ENCODE data around the gene ZNF584. TPM values are rescaled to one million over a fixed set of nuclear protein-coding genes. Genes with fewer than 3 reads are reported as not detected.
"Not testable (repeated sequence)": the region's sequence is repeated elsewhere in the genome, so short reads cannot be mapped to it uniquely, and the experiment has no call there.

ZNF584 gene
- total RNA-seq, 1 donor from 2014 or later: 12.1 TPM

GRCh38 chr19:58400316-58400915 is 8.0 kb upstream of the ZNF584 start:
- Mint-ChIP-seq H3K9me3 (ENCODE audit: unreplicated experiment) (no peaks in the 10 kb centered on the region), H3K27ac (ENCODE audit: unreplicated experiment) (peak overlapping the region; percentile 76), H3K36me3 (ENCODE audit: unreplicated experiment) (no peaks in the 10 kb centered on the region), H3K4me3 (ENCODE audit: unreplicated experiment) (peak overlapping the region; percentile 85), H3K4me1 (ENCODE audit: unreplicated experiment) (peaks cover 13% of the 10 kb centered on the region), H3K27me3 (ENCODE audit: unreplicated experiment) (no peaks in the 10 kb centered on the region)
- no peak for TF ChIP-seq CTCF (IDR thresholded peaks at IDR 0.05)
- DNase-seq (ENCODE audit: extremely low spot score, unreplicated experiment): no peak

GRCh38 chr19:58400916-58401839 is 7.3 kb upstream of the ZNF584 start:
- Mint-ChIP-seq H3K27ac (ENCODE audit: unreplicated experiment) (peak overlapping the region; percentile 94), H3K36me3 (ENCODE audit: unreplicated experiment) (no peaks in the 10 kb centered on the region), H3K27me3 (ENCODE audit: unreplicated experiment) (no peaks in the 10 kb centered on the region), H3K4me3 (ENCODE audit: unreplicated experiment) (peak overlapping the region; percentile 85), H3K4me1 (ENCODE audit: unreplicated experiment) (peaks cover 13% of the 10 kb centered on the region), H3K9me3 (ENCODE audit: unreplicated experiment) (no peaks in the 10 kb centered on the region)
- peak; percentile 100 for DNase-seq (ENCODE audit: extremely low spot score, unreplicated experiment)
- TF ChIP-seq CTCF (IDR thresholded peaks at IDR 0.05): peak; percentile 11

GRCh38 chr19:58401840-58402421 is 6.5 kb upstream of the ZNF584 start:
- H3K4me3 Mint-ChIP-seq (ENCODE audit: unreplicated experiment): peak overlapping the region; percentile 85
- H3K27ac Mint-ChIP-seq (ENCODE audit: unreplicated experiment): peak overlapping the region; percentile 94
- DNase-seq (ENCODE audit: extremely low spot score, unreplicated experiment): no peak
- H3K4me1 Mint-ChIP-seq (ENCODE audit: unreplicated experiment): peaks cover 17% of the 10 kb centered on the region
- no peaks in the 10 kb centered on the region for H3K9me3 Mint-ChIP-seq (ENCODE audit: unreplicated experiment)
- H3K36me3 Mint-ChIP-seq (ENCODE audit: unreplicated experiment): no peaks in the 10 kb centered on the region
- TF ChIP-seq CTCF (IDR thresholded peaks at IDR 0.05): no peak
- no peaks in the 10 kb centered on the region for H3K27me3 Mint-ChIP-seq (ENCODE audit: unreplicated experiment)

- Mint-ChIP-seq H3K4me1 (ENCODE audit: unreplicated experiment) (peaks cover 29% of the 10 kb centered on the region), H3K27ac (ENCODE audit: unreplicated experiment) (peak overlapping the region; percentile 18)
- not testable (repeated sequence) for DNase-seq (ENCODE audit: extremely low spot score, unreplicated experiment); H3K9me3 Mint-ChIP-seq (ENCODE audit: unreplicated experiment); H3K4me3 Mint-ChIP-seq (ENCODE audit: unreplicated experiment); H3K36me3 Mint-ChIP-seq (ENCODE audit: unreplicated experiment); H3K27me3 Mint-ChIP-seq (ENCODE audit: unreplicated experiment)
These were observed 4.5 kb upstream of the ZNF584 start for GRCh38 chr19:58403920-58404478.

GRCh38 chr19:58406818-58407657 is 1.4 kb upstream of the ZNF584 start:
- Mint-ChIP-seq H3K4me1 (ENCODE audit: unreplicated experiment) (peaks cover 27% of the 10 kb centered on the region), H3K36me3 (ENCODE audit: unreplicated experiment) (no peaks in the 10 kb centered on the region), H3K4me3 (ENCODE audit: unreplicated experiment) (peak overlapping the region; percentile 87), H3K27me3 (ENCODE audit: unreplicated experiment) (no peaks in the 10 kb centered on the region), H3K9me3 (ENCODE audit: unreplicated experiment) (no peaks in the 10 kb centered on the region), H3K27ac (ENCODE audit: unreplicated experiment) (peak overlapping the region; percentile 91)
- peak; percentile 36 for TF ChIP-seq CTCF (IDR thresholded peaks at IDR 0.05)
- no peak for DNase-seq (ENCODE audit: extremely low spot score, unreplicated experiment)

Measured in osteocyte (in vitro differentiated cells).